Fibroblast of lung (primary cell): ENCODE measurements around the gene SOAT1. TPM values are rescaled to one million over a fixed set of nuclear protein-coding genes. Genes with fewer than 3 reads are reported as not detected.

Experiments used
- DNase-seq, 2 donors: peaks; one replicate each; pipeline versions ENCODE4 v3.0.0 to v3.0.0-alpha.2; 2010; ENCODE audit warnings: low read depth in 2 of 2
- H2AFZ ChIP-seq: 2 replicates; pipeline ENCODE4 v1.5.1; 2012; ENCODE audit warnings: low read length, control low read depth, inconsistent platforms
- H3K27ac ChIP-seq: 2 replicates; pipeline ENCODE4 v1.5.1; 2011; ENCODE audit warnings: low read length, control low read depth; ENCODE audit not compliant: insufficient read depth
- H3K27me3 ChIP-seq: 2 replicates; pipeline ENCODE4 v1.5.1; 2011; ENCODE audit warnings: mild to moderate bottlenecking, low read length; ENCODE audit not compliant: control insufficient read depth, insufficient read depth
- H3K36me3 ChIP-seq: 2 replicates; pipeline ENCODE4 v1.5.1; 2011; ENCODE audit warnings: low read length; ENCODE audit not compliant: control insufficient read depth, insufficient read depth
- H3K4me1 ChIP-seq: 2 replicates; pipeline ENCODE4 v1.5.1; 2011; ENCODE audit warnings: low read length; ENCODE audit not compliant: control insufficient read depth, insufficient read depth; ENCODE audit errors: extremely low read depth
- H3K4me2 ChIP-seq: 2 replicates; pipeline ENCODE4 v1.5.1; 2011; ENCODE audit warnings: low read length, control low read depth; ENCODE audit not compliant: insufficient read depth; ENCODE audit errors: extremely low read depth
- H3K4me3 ChIP-seq, 4 experiments: fragments of 200-600 bp in 1 of 4; sonication (generic) in 1 of 4; replicated peaks in 1 of 4; 2 replicates each; pipeline ENCODE4 v1.5.1; 2011 to 2016; ENCODE audit warnings: low read length in 4 of 4, low read depth in 3 of 4, mild to moderate bottlenecking in 3 of 4, control low read depth in 2 of 4, inconsistent platforms in 1 of 4, mixed read lengths in 1 of 4; ENCODE audit not compliant: insufficient read depth in 1 of 4; ENCODE audit errors: control extremely low read depth in 1 of 4
- H3K79me2 ChIP-seq: 2 replicates; pipeline ENCODE4 v1.5.1; 2012; ENCODE audit warnings: mild to moderate bottlenecking, low read length, inconsistent platforms; ENCODE audit not compliant: control insufficient read depth, insufficient read depth
- H3K9ac ChIP-seq: 2 replicates; pipeline ENCODE4 v1.5.1; 2011; ENCODE audit warnings: mild to moderate bottlenecking, low read length, control low read depth; ENCODE audit not compliant: insufficient read depth
- H3K9me3 ChIP-seq: 2 replicates; pipeline ENCODE4 v1.5.1; 2012; ENCODE audit warnings: low read depth, low read length; ENCODE audit not compliant: control insufficient read depth, insufficient read depth
- H4K20me1 ChIP-seq: 2 replicates; pipeline ENCODE4 v1.5.1; 2011; ENCODE audit warnings: low read length; ENCODE audit not compliant: control insufficient read depth, insufficient read depth; ENCODE audit errors: extremely low read depth
- EZH2 ChIP-seq: IDR thresholded peaks from 2 replicates; pipeline ENCODE4 v1.5.1; 2012; ENCODE audit warnings: low read length, control low read depth, mild to moderate bottlenecking; ENCODE audit errors: missing control alignments
- polyA plus RNA-seq, 2 donors: library from polyadenylated mRNA; depleted of rRNA in 1 of 2; stranded (reverse) in 1 of 2; unstranded in 1 of 2; fragments of >200 nt; gene quantifications; 2 replicates each; pipeline ENCODE4 v1.2.1, GENCODE V29; 2011 to 2012; ENCODE audit warnings: missing spikeins in 1 of 2
- total RNA-seq: library from RNA; depleted of rRNA; stranded (reverse); fragments of >200 nt; gene quantifications from 2 replicates; pipeline ENCODE4 v1.2.1, GENCODE V29; 2014
- TF ChIP-seq, protein P1 (sequence below), 2 donors: IDR thresholded peaks in 1 of 2; conservative IDR thresholded peaks in 1 of 2; 1 replicate in 1 of 2; 2 replicates in 1 of 2; pipeline ENCODE4 v1.5.1; 2011 to 2012; ENCODE audit warnings: low read length in 2 of 2, control low read depth in 1 of 2, inconsistent platforms in 1 of 2, low read depth in 1 of 2, mild to moderate bottlenecking in 1 of 2

The SOAT1 gene
- total and polyA plus RNA-seq, 2 donors (not counting 1 experiment from before 2014, with no cell fraction given): 50.5 to 64.1 TPM

DNA sequence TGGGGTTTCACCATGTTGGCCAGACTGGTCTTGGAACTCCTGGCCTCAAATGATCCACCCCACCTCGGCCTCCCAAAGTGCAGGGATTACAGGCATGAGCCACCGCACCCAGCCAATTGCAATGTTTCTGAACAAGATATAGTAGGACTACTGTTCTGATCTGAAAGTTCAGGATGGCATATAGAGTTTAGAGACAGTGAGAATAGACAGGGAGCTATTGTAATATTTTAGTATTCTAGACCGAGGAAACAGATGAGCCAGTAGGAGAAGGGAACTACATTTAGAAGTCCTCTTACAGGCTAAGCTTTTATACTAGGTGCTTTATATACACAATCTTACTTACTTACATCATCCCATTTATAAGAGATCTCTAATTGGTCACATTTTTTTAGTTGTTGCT lies 33.1 kb downstream of the SOAT1 start:
- peaks cover 5% of the 10 kb centered on the region for H3K79me2 ChIP-seq
- H3K27ac ChIP-seq: no peak overlapping the region
- no peaks in the 10 kb centered on the region for H3K9me3 ChIP-seq
- no peaks in the 10 kb centered on the region for H3K27me3 ChIP-seq
- no peaks in the 10 kb centered on the region for H4K20me1 ChIP-seq
- no peaks in the 10 kb centered on the region for H3K36me3 ChIP-seq
- no peaks in the 10 kb centered on the region for H3K4me1 ChIP-seq
- no peak overlapping the region for H3K4me3 ChIP-seq
- TF ChIP-seq, protein P1, sequence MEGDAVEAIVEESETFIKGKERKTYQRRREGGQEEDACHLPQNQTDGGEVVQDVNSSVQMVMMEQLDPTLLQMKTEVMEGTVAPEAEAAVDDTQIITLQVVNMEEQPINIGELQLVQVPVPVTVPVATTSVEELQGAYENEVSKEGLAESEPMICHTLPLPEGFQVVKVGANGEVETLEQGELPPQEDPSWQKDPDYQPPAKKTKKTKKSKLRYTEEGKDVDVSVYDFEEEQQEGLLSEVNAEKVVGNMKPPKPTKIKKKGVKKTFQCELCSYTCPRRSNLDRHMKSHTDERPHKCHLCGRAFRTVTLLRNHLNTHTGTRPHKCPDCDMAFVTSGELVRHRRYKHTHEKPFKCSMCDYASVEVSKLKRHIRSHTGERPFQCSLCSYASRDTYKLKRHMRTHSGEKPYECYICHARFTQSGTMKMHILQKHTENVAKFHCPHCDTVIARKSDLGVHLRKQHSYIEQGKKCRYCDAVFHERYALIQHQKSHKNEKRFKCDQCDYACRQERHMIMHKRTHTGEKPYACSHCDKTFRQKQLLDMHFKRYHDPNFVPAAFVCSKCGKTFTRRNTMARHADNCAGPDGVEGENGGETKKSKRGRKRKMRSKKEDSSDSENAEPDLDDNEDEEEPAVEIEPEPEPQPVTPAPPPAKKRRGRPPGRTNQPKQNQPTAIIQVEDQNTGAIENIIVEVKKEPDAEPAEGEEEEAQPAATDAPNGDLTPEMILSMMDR (conservative IDR thresholded peaks at IDR 0.05 in 1 of 2, IDR thresholded peaks at IDR 0.05 in 1 of 2; ENCODE audit: low read depth in 1 of 2, low read length in 2 of 2): no peak
- TF ChIP-seq EZH2: no peak
- H3K9ac ChIP-seq: no peak overlapping the region
- H3K4me2 ChIP-seq: no peak overlapping the region
- no peak overlapping the region for H2AFZ ChIP-seq
- DNase-seq: no peak

DNA sequence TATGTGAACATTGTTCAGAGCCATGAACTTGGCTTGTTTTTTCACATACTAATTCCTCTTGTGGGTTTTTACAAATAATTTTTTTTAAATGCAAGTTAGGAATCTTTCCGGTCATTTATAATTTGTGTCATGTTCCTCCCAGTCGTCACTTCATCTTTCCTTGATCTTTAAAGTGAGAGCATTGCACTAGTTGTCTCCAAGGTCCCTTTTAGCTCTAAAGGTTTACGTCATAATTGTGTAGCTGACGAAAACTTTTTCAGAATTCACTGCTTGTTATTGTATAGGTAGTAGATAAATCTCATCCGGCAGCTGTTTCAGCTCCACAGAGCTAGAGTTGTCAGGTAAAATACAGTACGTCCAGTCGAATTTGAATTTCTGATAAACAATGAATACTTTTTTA lies 33.6 kb downstream of the SOAT1 start:
- no peaks in the 10 kb centered on the region for H3K4me1 ChIP-seq
- H3K4me3 ChIP-seq: no peak overlapping the region
- H3K36me3 ChIP-seq: no peaks in the 10 kb centered on the region
- H3K4me2 ChIP-seq: no peak overlapping the region
- no peak overlapping the region for H2AFZ ChIP-seq
- peaks cover 5% of the 10 kb centered on the region for H3K79me2 ChIP-seq
- TF ChIP-seq, protein P1 (conservative IDR thresholded peaks at IDR 0.05 in 1 of 2, IDR thresholded peaks at IDR 0.05 in 1 of 2; ENCODE audit: low read depth in 1 of 2, low read length in 2 of 2): no peak
- no peak for TF ChIP-seq EZH2
- no peaks in the 10 kb centered on the region for H3K27me3 ChIP-seq
- H3K9me3 ChIP-seq: no peaks in the 10 kb centered on the region
- no peak overlapping the region for H3K9ac ChIP-seq
- no peaks in the 10 kb centered on the region for H4K20me1 ChIP-seq
- no peak overlapping the region for H3K27ac ChIP-seq
- DNase-seq: no peak

DNA sequence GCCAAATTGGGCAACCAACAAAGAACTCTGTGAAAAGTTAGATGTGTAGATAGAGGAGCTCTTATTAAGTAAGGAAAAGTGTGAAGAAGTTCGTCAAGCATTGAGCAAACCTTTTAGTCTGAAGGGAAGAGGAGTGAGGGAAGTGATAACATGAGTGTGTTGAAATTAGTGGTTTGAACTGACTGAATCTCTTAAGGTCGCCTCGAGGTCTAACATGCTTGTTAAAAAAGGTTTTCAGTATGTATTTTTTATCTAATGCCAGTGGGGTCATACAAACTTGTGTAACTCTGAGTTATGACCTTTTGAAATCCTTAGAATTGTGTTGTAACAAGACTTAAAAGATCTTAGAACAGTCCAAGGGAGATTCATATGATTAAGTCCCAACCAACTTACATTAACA lies 34.1 kb downstream of the SOAT1 start:
- DNase-seq: peak in 1 of 2 donors; percentile 27
- Histone ChIP-seq H3K9me3 (no peaks in the 10 kb centered on the region), H3K4me3 (no peak overlapping the region), H2AFZ (no peak overlapping the region), H3K9ac (no peak overlapping the region), H3K36me3 (no peaks in the 10 kb centered on the region), H3K27me3 (no peaks in the 10 kb centered on the region), H3K27ac (no peak overlapping the region), H4K20me1 (no peaks in the 10 kb centered on the region), H3K4me2 (no peak overlapping the region), H3K79me2 (peaks cover 5% of the 10 kb centered on the region), H3K4me1 (no peaks in the 10 kb centered on the region)
- TF ChIP-seq, protein P1 (conservative IDR thresholded peaks at IDR 0.05 in 1 of 2, IDR thresholded peaks at IDR 0.05 in 1 of 2; ENCODE audit: low read depth in 1 of 2, low read length in 2 of 2): no peak
- no peak for TF ChIP-seq EZH2
